Parathyroid adenoma (tissue), 2 donors: ENCODE measurements around the gene ATXN3.

ENCODE experiments used
- H2AFZ ChIP-seq: fragments of 300-600 bp; sonication (generic); one replicate; pipeline ENCODE4 v1.7.0; 2017; ENCODE audit warnings: antibody characterized with exemption, mild to moderate bottlenecking
- H3K27ac ChIP-seq: fragments of 300-600 bp; sonication (generic); one replicate; pipeline ENCODE4 v1.7.0; 2017
- H3K27me3 ChIP-seq: fragments of 300-600 bp; sonication (generic); one replicate; pipeline ENCODE4 v1.7.0; 2017; ENCODE audit warnings: low read length; ENCODE audit not compliant: control insufficient read depth, insufficient read depth
- H3K36me3 ChIP-seq: fragments of 300-600 bp; sonication (generic); one replicate; pipeline ENCODE4 v1.7.0; 2017; ENCODE audit warnings: low read length; ENCODE audit not compliant: control insufficient read depth, insufficient read depth
- H3K4me1 ChIP-seq: fragments of 300-600 bp; sonication (generic); one replicate; pipeline ENCODE4 v1.7.0; 2017; ENCODE audit warnings: control low read depth
- H3K4me2 ChIP-seq: fragments of 300-600 bp; sonication (generic); one replicate; pipeline ENCODE4 v1.7.0; 2017; ENCODE audit warnings: low read length
- H3K4me3 ChIP-seq: fragments of 300-600 bp; sonication (generic); one replicate; pipeline ENCODE4 v1.7.0; 2017; ENCODE audit warnings: low read depth, low read length
- H3K79me2 ChIP-seq: fragments of 300-600 bp; sonication (generic); one replicate; pipeline ENCODE4 v1.7.0; 2017; ENCODE audit warnings: control low read depth
- H3K9ac ChIP-seq: fragments of 300-600 bp; sonication (generic); one replicate; pipeline ENCODE4 v1.7.0; 2017; ENCODE audit warnings: mild to moderate bottlenecking
- H3K9me3 ChIP-seq: fragments of 300-600 bp; sonication (generic); one replicate; pipeline ENCODE4 v1.7.0; 2017; ENCODE audit warnings: low read length; ENCODE audit not compliant: control insufficient read depth
- TF ChIP-seq, protein P1 (sequence below): fragments of 300-600 bp; sonication (generic); IDR thresholded peaks from one replicate; pipeline ENCODE4 v1.7.0; 2017; ENCODE audit warnings: antibody characterized with exemption, mild to moderate bottlenecking
- donor health status: primary hyperparathyroidism.

The ATXN3 gene

DNA sequence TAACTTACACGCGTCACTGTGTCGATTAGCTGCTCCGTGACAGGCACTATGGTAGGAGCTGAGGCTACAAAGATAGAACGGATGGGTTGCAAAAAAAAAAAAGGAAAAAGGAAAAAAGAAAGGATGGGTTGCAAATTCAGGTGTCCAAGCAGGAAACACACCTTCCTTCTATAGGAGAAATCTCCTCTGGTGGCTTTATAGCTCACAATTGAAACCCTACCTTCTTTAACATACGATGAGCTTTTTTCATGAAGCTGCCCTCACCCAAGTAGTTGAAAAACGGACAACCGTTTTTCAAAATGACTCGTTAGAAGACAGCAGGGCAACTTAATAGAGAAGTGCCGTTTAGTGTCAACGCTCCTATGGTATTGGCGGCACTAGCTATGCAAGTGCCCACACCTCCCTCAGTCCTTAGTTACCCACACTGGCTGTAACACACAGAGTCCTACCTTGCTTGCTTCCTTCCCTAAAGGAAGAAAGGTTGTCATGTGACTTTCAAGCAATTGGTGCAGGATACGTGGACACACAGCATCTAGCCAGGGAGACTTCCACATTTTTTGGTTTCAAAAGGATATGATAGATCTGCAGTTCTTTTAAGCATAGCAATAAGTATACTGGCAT, 65.8 kb downstream of the ATXN3 start:
- Histone ChIP-seq H3K9me3 (no peaks in the 10 kb centered on the region), H3K27me3 (no peaks in the 10 kb centered on the region), H3K4me1 (peaks cover 4% of the 10 kb centered on the region), H3K4me2 (peak overlapping the region; percentile 69), H3K27ac (peak overlapping the region; percentile 96), H3K9ac (peak overlapping the region; percentile 96), H3K4me3 (peak overlapping the region; percentile 98), H3K36me3 (no peaks in the 10 kb centered on the region), H2AFZ (peak overlapping the region; percentile 99), H3K79me2 (peaks cover 41% of the 10 kb centered on the region)
- TF ChIP-seq, protein P1, sequence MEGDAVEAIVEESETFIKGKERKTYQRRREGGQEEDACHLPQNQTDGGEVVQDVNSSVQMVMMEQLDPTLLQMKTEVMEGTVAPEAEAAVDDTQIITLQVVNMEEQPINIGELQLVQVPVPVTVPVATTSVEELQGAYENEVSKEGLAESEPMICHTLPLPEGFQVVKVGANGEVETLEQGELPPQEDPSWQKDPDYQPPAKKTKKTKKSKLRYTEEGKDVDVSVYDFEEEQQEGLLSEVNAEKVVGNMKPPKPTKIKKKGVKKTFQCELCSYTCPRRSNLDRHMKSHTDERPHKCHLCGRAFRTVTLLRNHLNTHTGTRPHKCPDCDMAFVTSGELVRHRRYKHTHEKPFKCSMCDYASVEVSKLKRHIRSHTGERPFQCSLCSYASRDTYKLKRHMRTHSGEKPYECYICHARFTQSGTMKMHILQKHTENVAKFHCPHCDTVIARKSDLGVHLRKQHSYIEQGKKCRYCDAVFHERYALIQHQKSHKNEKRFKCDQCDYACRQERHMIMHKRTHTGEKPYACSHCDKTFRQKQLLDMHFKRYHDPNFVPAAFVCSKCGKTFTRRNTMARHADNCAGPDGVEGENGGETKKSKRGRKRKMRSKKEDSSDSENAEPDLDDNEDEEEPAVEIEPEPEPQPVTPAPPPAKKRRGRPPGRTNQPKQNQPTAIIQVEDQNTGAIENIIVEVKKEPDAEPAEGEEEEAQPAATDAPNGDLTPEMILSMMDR = no peak

DNA sequence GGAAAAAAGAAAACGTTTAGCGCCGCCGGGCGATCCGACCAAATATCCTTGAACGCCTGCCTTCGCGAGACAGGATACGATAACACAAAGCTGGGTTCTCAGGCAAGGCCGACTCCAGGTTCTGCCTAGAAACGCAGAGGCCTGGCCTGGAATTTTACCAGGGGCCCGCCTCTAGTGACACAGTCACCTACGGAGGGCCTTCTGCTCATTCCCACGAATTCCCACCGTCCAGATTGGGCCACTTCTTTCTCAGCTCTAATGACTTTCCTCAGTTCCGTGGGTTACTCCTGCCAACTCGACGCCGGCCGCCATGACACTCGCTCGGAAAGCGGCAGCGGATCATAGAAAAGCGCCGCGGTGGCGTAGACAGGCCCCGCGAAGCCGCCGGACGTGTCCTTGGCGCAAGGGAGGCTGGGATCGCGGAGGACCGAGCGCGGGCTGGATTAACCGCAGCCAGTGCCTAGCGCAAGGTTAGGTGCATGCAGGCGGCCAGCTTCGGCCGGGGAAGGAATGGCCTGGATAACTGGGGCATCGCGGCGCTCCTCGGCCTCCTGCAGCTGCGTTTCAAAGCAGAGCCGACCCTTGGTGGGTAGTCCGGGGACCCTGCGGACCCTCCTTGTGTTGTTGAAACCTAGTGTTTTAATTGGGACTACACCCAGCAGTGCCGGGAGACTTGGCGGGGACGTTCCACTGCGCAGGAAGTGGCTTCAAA, 66.5 kb downstream of the ATXN3 start, which contains the start of gene TRIP11:
TSS of gene TRIP11 (minus strand) at position 341 of the 712 bp plus-strand sequence. CDS start 374 bp downstream, outside the sequence.
- Histone ChIP-seq H3K36me3 (no peaks in the 10 kb centered on the region), H2AFZ (peak within 1 kb of the TSS; percentile 99), H3K79me2 (peaks cover 42% of the 10 kb centered on the region), H3K9me3 (no peaks in the 10 kb centered on the region), H3K4me3 (peak within 1 kb of the TSS; percentile 98), H3K4me1 (peaks cover 4% of the 10 kb centered on the region), H3K4me2 (peak within 1 kb of the TSS; percentile 69), H3K27me3 (no peaks in the 10 kb centered on the region), H3K9ac (peak within 1 kb of the TSS; percentile 96), H3K27ac (peak within 1 kb of the TSS; percentile 96)
- TF ChIP-seq, protein P1 = no peak

DNA sequence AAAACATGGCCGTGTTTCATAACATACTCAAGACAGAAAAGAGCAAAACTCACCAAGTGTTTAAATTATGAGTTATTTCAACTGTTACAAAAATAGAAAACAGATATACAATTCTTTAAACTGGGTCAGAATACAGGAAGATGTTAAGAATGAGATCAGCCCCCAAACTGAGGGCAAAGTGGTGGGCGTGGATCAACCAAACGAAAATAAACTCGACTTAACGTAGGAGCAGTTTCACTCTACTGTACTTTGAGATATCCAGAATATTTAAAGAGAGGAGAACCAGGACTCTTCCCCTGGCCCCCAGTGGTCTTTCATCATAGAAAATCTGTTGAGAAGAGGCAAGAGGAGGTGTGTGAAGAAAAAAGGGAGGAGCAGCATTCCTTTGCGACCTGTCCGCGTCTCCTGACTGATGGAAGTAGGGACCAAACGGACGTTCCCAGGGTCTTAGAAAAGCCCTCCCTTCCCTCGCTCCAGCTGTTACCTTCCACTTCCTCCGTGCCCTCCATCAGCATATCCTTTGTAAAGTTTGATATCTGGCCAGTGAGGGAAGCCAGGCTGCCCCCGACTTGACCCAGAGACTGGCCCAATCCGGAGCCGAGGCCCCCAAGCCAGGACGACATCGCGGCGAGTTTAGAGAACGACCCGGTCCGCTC, 67.2 kb downstream of the ATXN3 start:
- Histone ChIP-seq H3K4me3 (peak overlapping the region; percentile 98), H3K9ac (peak overlapping the region; percentile 96), H2AFZ (peak overlapping the region; percentile 99), H3K4me2 (peak overlapping the region; percentile 69), H3K36me3 (no peaks in the 10 kb centered on the region), H3K9me3 (no peaks in the 10 kb centered on the region), H3K4me1 (peaks cover 4% of the 10 kb centered on the region), H3K27me3 (no peaks in the 10 kb centered on the region), H3K27ac (peak overlapping the region; percentile 96), H3K79me2 (peaks cover 47% of the 10 kb centered on the region)
- TF ChIP-seq, protein P1 = no peak

DNA sequence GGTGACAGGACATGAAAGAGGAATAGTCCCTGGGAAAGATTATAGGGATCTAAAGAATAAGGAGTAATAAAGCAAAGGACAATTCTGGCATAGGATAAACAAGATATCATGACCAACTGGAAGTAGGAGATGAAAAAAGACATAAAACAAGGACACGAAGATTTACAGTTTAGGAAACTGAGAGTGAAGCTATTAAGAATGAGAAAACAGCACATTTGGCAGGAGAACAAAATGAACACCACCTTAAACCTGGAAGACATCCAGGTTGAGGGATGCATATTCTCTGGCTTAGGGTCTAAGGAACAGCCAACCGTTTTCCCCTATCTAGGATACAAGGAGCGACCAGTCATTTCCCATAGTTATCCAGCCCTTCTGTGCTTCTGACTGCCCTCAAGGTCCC, 68.4 kb downstream of the ATXN3 start:
- Histone ChIP-seq H3K4me3 (peak overlapping the region; percentile 20), H3K27ac (no peak overlapping the region), H3K4me2 (peak overlapping the region; percentile 57), H3K27me3 (no peaks in the 10 kb centered on the region), H2AFZ (no peak overlapping the region), H3K36me3 (no peaks in the 10 kb centered on the region), H3K9ac (no peak overlapping the region), H3K4me1 (peaks cover 4% of the 10 kb centered on the region), H3K9me3 (no peaks in the 10 kb centered on the region), H3K79me2 (peaks cover 49% of the 10 kb centered on the region)
- TF ChIP-seq, protein P1 = no peak
